OCI-LY1 (cell line): ENCODE results near the gene SRP14.

Experiments
- H2AFZ ChIP-seq: fragments of 200-600 bp; sonication (generic), shearing (Covaris generic); 2 replicates; pipeline ENCODE4 v1.6.0; 2014; ENCODE audit warnings: antibody characterized with exemption, mild to moderate bottlenecking, low read length
- H3F3A ChIP-seq: fragments of 200-600 bp; sonication (generic), shearing (Covaris generic); 2 replicates; pipeline ENCODE4 v1.6.0; 2014; ENCODE audit warnings: mild to moderate bottlenecking, antibody characterized with exemption, low read length, moderate library complexity; ENCODE audit not compliant: insufficient read depth
- H3K27ac ChIP-seq: fragments of 200-600 bp; sonication (generic); 2 replicates; pipeline ENCODE4 v1.5.1; 2014; ENCODE audit warnings: low read length, mixed run types, mild to moderate bottlenecking, low read depth; ENCODE audit not compliant: poor library complexity, severe bottlenecking
- H3K27me3 ChIP-seq: fragments of 200-600 bp; sonication (generic); 2 replicates; pipeline ENCODE4 v1.6.0; 2014; ENCODE audit warnings: antibody characterized with exemption, mild to moderate bottlenecking, low read length, moderate library complexity; ENCODE audit not compliant: insufficient read depth
- H3K36me3 ChIP-seq: fragments of 200-600 bp; sonication (generic); 2 replicates; pipeline ENCODE4 v1.6.1; 2014; ENCODE audit warnings: mild to moderate bottlenecking, antibody characterized with exemption, low read length, moderate library complexity, mixed read lengths; ENCODE audit not compliant: insufficient read depth
- H3K4me1 ChIP-seq: fragments of 200-600 bp; sonication (generic); 2 replicates; pipeline ENCODE4 v1.5.1; 2014; ENCODE audit warnings: mild to moderate bottlenecking, low read length, moderate library complexity; ENCODE audit not compliant: insufficient read depth, severe bottlenecking
- H3K4me2 ChIP-seq: fragments of 200-600 bp; sonication (generic), shearing (Covaris generic); 2 replicates; pipeline ENCODE4 v1.6.1; 2014; ENCODE audit warnings: low read length
- H3K4me3 ChIP-seq: fragments of 200-600 bp; sonication (generic); 2 replicates; pipeline ENCODE4 v1.5.1; 2014; ENCODE audit warnings: low read length, low read depth, mild to moderate bottlenecking, mixed read lengths; ENCODE audit not compliant: poor library complexity, severe bottlenecking
- H3K79me2 ChIP-seq: fragments of 200-600 bp; shearing (Covaris generic); 2 replicates; pipeline ENCODE4 v1.6.1; 2016; ENCODE audit warnings: mixed run types, low read length, mixed read lengths; ENCODE audit not compliant: insufficient read depth
- H3K9ac ChIP-seq: fragments of 200-600 bp; sonication (generic), shearing (Covaris generic); 2 replicates; pipeline ENCODE4 v1.6.1; 2014; ENCODE audit warnings: mild to moderate bottlenecking, low read length, mixed read lengths
- H3K9me2 ChIP-seq: fragments of 200-600 bp; sonication (generic), shearing (Covaris generic); 2 replicates; pipeline ENCODE4 v1.6.1; 2014; ENCODE audit warnings: low read depth, mild to moderate bottlenecking, low read length, mixed read lengths
- H3K9me3 ChIP-seq: fragments of 200-600 bp; shearing (Covaris generic); 2 replicates; pipeline ENCODE4 v1.6.1; 2014; ENCODE audit warnings: low read length, mixed read lengths
- H4K20me1 ChIP-seq: fragments of 200-600 bp; sonication (generic), shearing (Covaris generic); 2 replicates; pipeline ENCODE4 v1.6.0; 2016; ENCODE audit warnings: mild to moderate bottlenecking, low read length; ENCODE audit not compliant: insufficient read depth
- CTCF ChIP-seq: fragments of 200-600 bp; sonication (generic), shearing (Covaris generic); IDR thresholded peaks from 2 replicates; pipeline ENCODE4 v1.5.1; 2017; ENCODE audit warnings: mild to moderate bottlenecking, antibody characterized with exemption, low read length, moderate library complexity, mixed read lengths
- EZH2 ChIP-seq: fragments of 200-600 bp; sonication (generic), shearing (Covaris generic); IDR thresholded peaks from 2 replicates; pipeline ENCODE4 v1.8.0; 2017; ENCODE audit warnings: borderline replicate concordance, mixed run types, mild to moderate bottlenecking, antibody characterized with exemption, low read length, moderate library complexity, mixed read lengths

SRP14 gene

GRCh38 chr15:40040770-40041169 lies 1.8 kb upstream of the SRP14 start:
- no peak overlapping the region for H2AFZ ChIP-seq
- H3K4me3 ChIP-seq: peak overlapping the region; percentile 79
- H3K9ac ChIP-seq: no peak overlapping the region; the same call in 1 of the 2 replicates
- no peaks in the 10 kb centered on the region for H3F3A ChIP-seq
- peaks cover 13% of the 10 kb centered on the region for H3K79me2 ChIP-seq
- no peaks in the 10 kb centered on the region for H3K9me3 ChIP-seq
- H3K27ac ChIP-seq: peak overlapping the region; percentile 39
- TF ChIP-seq EZH2 (no peak), CTCF (no peak)
- no peaks in the 10 kb centered on the region for H3K27me3 ChIP-seq
- peak overlapping the region; percentile 88; the same call in 1 of the 2 replicates for H3K4me2 ChIP-seq
- no peaks in the 10 kb centered on the region for H3K9me2 ChIP-seq
- peaks cover 19% of the 10 kb centered on the region for H3K36me3 ChIP-seq
- no peaks in the 10 kb centered on the region for H4K20me1 ChIP-seq
- H3K4me1 ChIP-seq: peaks cover 52% of the 10 kb centered on the region

- Histone ChIP-seq H3K9me2 (no peaks in the 10 kb centered on the region), H3K9me3 (no peaks in the 10 kb centered on the region), H3K79me2 (peaks cover 13% of the 10 kb centered on the region), H3K4me2 (peak overlapping the region; percentile 88), H3K36me3 (peaks cover 24% of the 10 kb centered on the region), H3K27ac (peak overlapping the region; percentile 39), H4K20me1 (no peaks in the 10 kb centered on the region), H3K4me3 (peak overlapping the region; percentile 79), H3K27me3 (no peaks in the 10 kb centered on the region), H2AFZ (no peak overlapping the region), H3F3A (no peaks in the 10 kb centered on the region), H3K9ac (peak overlapping the region; percentile 45; the same call in 1 of the 2 replicates), H3K4me1 (peaks cover 47% of the 10 kb centered on the region)
- TF ChIP-seq EZH2 (no peak), CTCF (no peak)
Observed at GRCh38 chr15:40040293-40040635, 1.3 kb upstream of the SRP14 start.

- peak overlapping the region; percentile 88 for H3K4me2 ChIP-seq
- no peaks in the 10 kb centered on the region for H3K9me2 ChIP-seq
- H2AFZ ChIP-seq: no peak overlapping the region
- peak overlapping the region; percentile 79 for H3K4me3 ChIP-seq
- no peaks in the 10 kb centered on the region for H4K20me1 ChIP-seq
- peak overlapping the region; percentile 35 for H3K27ac ChIP-seq
- no peaks in the 10 kb centered on the region for H3K9me3 ChIP-seq
- H3K4me1 ChIP-seq: peaks cover 27% of the 10 kb centered on the region
- peak overlapping the region; percentile 88 for H3K9ac ChIP-seq
- H3K27me3 ChIP-seq: no peaks in the 10 kb centered on the region
- no peak for TF ChIP-seq CTCF
- no peak for TF ChIP-seq EZH2
- H3F3A ChIP-seq: no peaks in the 10 kb centered on the region
- H3K36me3 ChIP-seq: peaks cover 42% of the 10 kb centered on the region
- peaks cover 13% of the 10 kb centered on the region for H3K79me2 ChIP-seq
Observed at GRCh38 chr15:40038275-40038637, 725 bp downstream of the SRP14 start.
